IPS-NIHi11 (cell line): ENCODE data around the gene IL17A.
"Not testable (repeated sequence)": the region's sequence is repeated elsewhere in the genome, so short reads cannot be mapped to it uniquely, and the experiment has no call there.

Source experiments
- DNase-seq: peaks from one replicate; pipeline ENCODE4 v3.0.0; 2012; ENCODE audit warnings: mixed read lengths, low spot score

IL17A gene

GRCh38 chr6:52164319-52165094 lies 21.7 kb upstream of the IL17A start:
- DNase-seq: no peak

- no peak for DNase-seq
Measured at GRCh38 chr6:52167267-52167666, 18.9 kb upstream of the IL17A start.

- DNase-seq: not testable (repeated sequence)
Measured at GRCh38 chr6:52168351-52168750, 17.8 kb upstream of the IL17A start.

GRCh38 chr6:52174118-52174517 lies 12.1 kb upstream of the IL17A start:
- DNase-seq: no peak

GRCh38 chr6:52176550-52176949 lies 9.6 kb upstream of the IL17A start:
- no peak for DNase-seq

DNA sequence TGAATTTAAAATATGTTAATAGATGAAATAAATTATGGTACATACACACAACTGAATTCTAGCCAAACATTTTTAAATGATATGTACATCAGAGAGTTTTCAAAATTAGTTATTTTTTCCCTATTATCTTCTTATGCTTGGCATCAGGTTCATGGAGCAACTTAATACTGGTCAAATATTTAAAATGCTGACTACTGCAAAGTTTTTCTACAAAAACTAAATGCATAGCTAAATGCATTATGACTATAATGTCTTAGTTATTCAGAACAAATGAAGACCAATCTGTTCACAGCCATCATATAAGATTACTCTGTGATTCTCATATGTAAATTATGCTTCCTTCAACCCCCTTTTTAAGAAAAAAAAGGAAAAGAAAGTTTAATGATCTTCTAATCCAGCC lies 8.2 kb upstream of the IL17A start:
- no peak for DNase-seq

DNA sequence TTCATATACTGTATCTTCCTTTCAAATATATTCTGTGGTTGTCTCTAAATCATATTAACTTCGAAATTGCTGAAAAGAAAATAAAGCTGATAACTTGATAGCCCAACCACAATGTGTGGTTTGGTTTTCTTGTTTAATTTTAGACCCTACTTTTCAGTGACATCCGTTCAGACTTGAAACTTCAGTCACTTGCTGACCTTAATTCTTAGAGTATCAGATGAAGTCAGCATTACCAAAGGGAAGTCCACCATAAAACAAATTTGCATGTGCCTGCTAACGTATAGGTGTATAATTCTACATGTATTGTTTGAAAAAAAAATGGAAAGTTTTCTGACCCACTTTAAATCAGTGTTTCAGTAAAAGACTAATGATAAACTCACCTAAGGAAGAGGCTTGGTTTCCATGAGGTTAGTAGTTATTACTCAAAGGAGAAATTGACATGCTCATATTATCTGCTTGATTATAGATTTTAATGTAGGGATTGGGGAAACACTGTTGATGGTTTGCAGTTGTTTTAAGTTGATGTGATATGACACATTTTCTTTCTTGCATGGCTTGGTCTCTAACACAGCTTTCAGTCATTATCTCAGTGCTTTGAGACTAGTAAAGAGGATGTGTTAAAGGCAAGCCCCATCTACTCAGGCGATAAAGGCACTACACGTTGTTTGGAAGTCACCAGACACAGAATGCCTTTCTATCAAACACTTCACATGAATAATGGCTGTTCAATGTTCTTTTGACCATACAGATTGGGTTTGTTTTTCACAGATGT lies 5.2 kb upstream of the IL17A start:
- no peak for DNase-seq

GRCh38 chr6:52183131-52183713 lies 3.0 kb upstream of the IL17A start:
- no peak for DNase-seq

DNA sequence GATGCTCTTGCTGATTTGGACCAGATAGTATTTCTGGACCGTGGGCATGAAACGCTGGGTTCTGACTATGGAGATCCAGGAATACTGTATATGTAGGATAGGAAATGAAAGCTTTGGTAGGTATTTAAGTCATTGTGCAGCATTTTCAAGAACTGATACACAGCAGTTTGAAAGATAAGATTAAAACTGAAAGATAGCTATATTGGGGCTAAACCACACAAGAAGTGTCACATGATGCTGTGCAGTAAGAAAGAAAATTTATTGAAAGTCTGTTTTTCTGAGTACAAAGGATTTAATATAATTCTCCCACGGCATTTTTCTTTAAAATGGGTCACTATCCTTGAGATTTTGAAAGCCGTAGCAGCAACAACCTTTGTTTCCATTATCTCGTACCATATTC lies 305 bp downstream of the IL17A start:
- DNase-seq: no peak

- DNase-seq: no peak
Measured at GRCh38 chr6:52187098-52187497, 923 bp downstream of the IL17A start.

- peak; percentile 24 for DNase-seq
Measured at GRCh38 chr6:52189974-52190373, 3.8 kb downstream of the IL17A start.

- DNase-seq: no peak
Measured at GRCh38 chr6:52190409-52190808, 4.2 kb downstream of the IL17A start.

DNA sequence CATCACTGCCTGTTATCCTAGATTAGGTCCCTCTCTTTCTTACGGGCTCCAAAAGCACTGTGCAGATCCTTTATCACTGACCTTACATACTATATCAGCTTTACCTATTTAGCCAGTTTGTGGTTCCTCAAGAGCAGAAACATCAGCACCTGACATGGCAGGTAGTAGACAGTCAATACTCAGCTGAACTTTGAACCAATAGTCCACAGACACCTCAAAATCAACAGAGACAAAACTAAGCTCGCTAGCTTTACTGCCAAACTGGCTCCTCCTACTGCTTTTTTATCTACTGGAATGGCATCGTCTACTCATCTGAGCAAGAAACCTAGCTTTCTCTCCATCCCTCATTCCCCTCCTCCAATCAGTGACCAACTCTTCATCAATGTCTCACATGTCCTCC lies 5.6 kb downstream of the IL17A start:
- no peak for DNase-seq

DNA sequence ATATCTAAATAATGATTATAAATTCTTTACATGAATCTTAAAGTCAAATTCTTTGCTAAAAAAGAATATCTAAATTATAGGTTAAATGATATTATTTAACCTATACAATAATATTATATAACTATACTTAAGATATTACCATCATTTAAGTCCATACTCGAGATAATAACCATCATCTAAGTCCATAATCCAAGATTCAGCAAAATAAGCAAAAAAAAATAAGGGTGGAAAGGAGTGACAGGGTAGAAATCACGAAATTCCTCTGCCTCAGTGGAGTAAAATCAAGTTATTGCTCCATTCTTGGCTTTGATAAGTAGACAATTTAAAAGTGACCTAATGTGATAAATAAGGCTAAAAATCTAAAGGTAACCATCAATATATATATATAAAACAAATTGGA lies 9.7 kb downstream of the IL17A start:
- no peak for DNase-seq

GRCh38 chr6:52200088-52200487 lies 13.9 kb downstream of the IL17A start:
- DNase-seq: not testable (repeated sequence)

- no peak for DNase-seq
Measured at GRCh38 chr6:52201046-52201445, 14.9 kb downstream of the IL17A start.

DNA sequence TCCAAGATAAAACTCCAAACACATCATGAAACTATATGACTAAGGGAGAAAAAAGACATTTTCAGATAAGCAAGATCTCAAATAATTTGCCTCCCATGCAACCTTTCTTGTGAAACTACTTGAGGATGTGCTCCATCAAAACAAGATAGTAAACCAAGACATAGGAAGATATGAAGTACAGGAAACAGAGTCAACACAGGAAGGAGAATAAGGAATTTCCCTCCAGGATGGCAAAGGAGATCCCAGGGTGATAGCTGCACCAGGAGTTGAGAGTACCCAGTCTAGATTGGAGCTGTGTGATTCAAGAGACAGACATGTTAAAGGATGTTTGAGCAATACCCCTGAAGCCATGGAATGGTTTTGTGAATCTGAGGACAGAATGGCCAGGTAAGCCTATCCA lies 15.3 kb downstream of the IL17A start:
- DNase-seq: no peak

- no peak for DNase-seq
Measured at GRCh38 chr6:52207066-52207465, 20.9 kb downstream of the IL17A start.

DNA sequence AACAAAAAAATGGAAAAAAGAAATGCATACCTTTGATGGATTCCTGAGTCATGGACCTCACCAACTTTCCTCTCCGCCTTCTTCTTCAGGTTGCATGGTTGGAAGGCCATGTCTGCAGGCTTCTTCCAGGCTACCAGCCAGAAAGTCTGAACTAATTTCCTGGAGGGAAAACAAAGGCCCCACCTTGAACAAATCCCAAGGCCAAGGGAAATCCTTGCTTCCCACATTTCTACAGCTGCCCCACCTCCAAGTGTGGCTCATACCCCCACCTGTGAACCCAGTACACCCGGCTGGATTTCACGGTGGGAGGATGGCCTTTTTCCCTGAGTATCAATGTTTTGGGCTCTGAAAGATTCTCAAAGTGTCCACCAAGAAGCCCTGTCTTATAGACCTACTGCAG lies 22.4 kb downstream of the IL17A start:
- no peak for DNase-seq

GRCh38 chr6:52209770-52210169 lies 23.6 kb downstream of the IL17A start:
- no peak for DNase-seq

DNA sequence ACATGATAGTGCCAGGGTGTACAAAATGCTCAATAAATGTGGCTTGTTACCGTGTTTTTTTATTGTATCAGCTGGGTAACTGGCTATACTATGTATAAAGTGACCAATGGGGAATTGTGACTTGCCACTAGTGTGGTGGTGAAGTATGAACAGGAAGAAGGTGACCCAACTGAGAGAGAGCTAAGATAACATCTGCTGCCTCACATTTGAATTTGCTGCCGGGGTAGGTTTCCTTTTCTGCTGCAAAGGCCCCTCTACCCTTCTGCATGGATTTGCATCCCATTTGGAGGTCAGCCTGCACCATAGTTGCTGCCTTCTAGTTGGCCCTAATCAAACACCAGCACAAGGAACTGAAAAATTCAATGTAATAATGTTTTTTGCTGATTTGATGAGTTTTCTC lies 24.1 kb downstream of the IL17A start:
- no peak for DNase-seq

- no peak for DNase-seq
Measured at GRCh38 chr6:52213127-52213526, 27.0 kb downstream of the IL17A start.

DNA sequence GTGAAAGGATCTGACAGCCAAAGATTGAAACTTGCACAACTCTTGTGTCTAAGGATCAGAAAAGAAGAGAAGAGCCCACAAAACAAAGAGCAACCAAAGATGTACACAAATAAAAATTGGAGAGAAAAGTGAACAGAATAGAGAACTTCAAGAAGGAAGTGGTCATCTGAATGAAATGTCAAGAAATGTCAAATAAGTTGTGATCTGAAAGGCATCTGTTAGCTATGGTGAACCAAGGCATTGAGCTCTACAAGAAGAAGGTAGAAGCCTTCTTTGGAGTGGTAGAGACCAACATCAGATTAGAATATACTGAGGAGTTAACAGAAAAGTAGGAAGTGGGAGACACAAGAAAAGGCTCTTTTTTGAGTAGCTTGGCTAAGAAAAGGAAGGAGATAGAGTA lies 29.6 kb downstream of the IL17A start:
- DNase-seq: no peak
